ENCODE measurements around the gene SLC41A3. TPM values are rescaled to one million over a fixed set of nuclear protein-coding genes. Genes with fewer than 3 reads are reported as not detected.

SLC41A3 gene
- total and polyA plus RNA-seq, 2 donors (not counting 1 experiment from before 2014, with no cell fraction given): 49.4 to 52.8 TPM

DNA sequence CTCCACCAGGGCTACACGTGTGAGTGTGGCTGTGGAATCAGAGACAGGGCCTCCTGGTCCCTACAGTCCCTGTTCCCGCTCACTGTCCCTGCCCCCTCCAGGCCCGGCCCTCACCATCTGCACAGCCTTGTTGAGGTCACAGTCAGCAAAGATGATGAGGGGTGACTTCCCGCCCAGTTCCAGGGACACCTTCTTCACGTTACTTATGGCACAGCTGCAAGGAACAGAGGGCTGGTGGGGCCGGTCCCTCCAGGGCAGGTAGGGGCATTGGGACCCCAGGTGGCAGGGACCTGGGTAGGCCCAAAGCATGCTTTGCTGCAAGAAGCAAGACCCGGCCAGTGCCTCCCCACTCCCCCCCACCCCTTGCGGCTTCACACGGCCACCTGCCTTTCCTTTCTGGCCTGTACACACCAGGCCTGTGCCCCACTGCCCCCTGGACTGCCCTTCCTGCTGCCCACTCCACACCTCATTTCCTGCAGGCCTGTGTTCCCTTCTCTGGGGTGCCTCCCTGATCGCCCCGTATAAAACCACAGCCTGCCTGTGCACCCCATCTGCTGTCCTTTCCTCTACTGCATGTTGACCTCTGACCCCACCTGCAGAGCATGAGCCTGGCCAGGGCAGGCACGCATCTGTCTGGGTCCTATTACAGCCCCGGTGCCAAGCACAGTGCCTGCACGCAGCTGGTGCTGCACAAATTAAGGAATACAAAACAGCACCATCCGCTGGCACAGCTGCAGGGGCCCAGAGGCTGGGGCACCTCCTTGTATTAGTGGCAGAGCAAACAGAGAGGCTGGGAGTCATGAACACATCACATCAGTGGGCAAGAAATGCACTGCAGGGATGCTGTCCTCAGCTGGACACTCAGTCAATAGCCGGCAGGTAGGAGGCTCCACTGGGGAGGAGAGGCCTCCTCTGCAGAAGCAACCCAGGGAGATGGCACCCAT is 30.8 kb upstream of the SLC41A3 start:
- no peaks in the 10 kb centered on the region for H3K79me2 ChIP-seq (ENCODE audit: control insufficient read depth, insufficient read depth, low read length)
- no peak overlapping the region for H2AFZ ChIP-seq (ENCODE audit: low read length)
- no peak for DNase-seq (ENCODE audit: low read depth in 2 of 2)
- H3K36me3 ChIP-seq (ENCODE audit: control insufficient read depth, insufficient read depth, low read length): no peaks in the 10 kb centered on the region
- H3K4me2 ChIP-seq (ENCODE audit: extremely low read depth, insufficient read depth, low read length): no peak overlapping the region
- H3K27ac ChIP-seq (ENCODE audit: insufficient read depth, low read length): no peak overlapping the region
- H3K4me1 ChIP-seq (ENCODE audit: control insufficient read depth, extremely low read depth, insufficient read depth, low read length): no peaks in the 10 kb centered on the region
- no peaks in the 10 kb centered on the region for H3K9me3 ChIP-seq (ENCODE audit: control insufficient read depth, insufficient read depth, low read depth, low read length)
- TF ChIP-seq, protein P1, sequence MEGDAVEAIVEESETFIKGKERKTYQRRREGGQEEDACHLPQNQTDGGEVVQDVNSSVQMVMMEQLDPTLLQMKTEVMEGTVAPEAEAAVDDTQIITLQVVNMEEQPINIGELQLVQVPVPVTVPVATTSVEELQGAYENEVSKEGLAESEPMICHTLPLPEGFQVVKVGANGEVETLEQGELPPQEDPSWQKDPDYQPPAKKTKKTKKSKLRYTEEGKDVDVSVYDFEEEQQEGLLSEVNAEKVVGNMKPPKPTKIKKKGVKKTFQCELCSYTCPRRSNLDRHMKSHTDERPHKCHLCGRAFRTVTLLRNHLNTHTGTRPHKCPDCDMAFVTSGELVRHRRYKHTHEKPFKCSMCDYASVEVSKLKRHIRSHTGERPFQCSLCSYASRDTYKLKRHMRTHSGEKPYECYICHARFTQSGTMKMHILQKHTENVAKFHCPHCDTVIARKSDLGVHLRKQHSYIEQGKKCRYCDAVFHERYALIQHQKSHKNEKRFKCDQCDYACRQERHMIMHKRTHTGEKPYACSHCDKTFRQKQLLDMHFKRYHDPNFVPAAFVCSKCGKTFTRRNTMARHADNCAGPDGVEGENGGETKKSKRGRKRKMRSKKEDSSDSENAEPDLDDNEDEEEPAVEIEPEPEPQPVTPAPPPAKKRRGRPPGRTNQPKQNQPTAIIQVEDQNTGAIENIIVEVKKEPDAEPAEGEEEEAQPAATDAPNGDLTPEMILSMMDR (conservative IDR thresholded peaks at IDR 0.05 in 1 of 2, IDR thresholded peaks at IDR 0.05 in 1 of 2; ENCODE audit: low read depth in 1 of 2, low read length in 2 of 2): no peak
- no peak for TF ChIP-seq EZH2 (IDR thresholded peaks at IDR 0.05; ENCODE audit: low read length, missing control alignments)
- H3K9ac ChIP-seq (ENCODE audit: insufficient read depth, low read length): no peak overlapping the region
- peaks cover 1% of the 10 kb centered on the region for H3K27me3 ChIP-seq (ENCODE audit: control insufficient read depth, insufficient read depth, low read length)
- no peak overlapping the region for H3K4me3 ChIP-seq (replicated peaks in 1 of 4; ENCODE audit: control extremely low read depth in 1 of 4, insufficient read depth in 1 of 4, low read depth in 3 of 4, low read length in 4 of 4)
- H4K20me1 ChIP-seq (ENCODE audit: control insufficient read depth, extremely low read depth, insufficient read depth, low read length): no peaks in the 10 kb centered on the region

DNA sequence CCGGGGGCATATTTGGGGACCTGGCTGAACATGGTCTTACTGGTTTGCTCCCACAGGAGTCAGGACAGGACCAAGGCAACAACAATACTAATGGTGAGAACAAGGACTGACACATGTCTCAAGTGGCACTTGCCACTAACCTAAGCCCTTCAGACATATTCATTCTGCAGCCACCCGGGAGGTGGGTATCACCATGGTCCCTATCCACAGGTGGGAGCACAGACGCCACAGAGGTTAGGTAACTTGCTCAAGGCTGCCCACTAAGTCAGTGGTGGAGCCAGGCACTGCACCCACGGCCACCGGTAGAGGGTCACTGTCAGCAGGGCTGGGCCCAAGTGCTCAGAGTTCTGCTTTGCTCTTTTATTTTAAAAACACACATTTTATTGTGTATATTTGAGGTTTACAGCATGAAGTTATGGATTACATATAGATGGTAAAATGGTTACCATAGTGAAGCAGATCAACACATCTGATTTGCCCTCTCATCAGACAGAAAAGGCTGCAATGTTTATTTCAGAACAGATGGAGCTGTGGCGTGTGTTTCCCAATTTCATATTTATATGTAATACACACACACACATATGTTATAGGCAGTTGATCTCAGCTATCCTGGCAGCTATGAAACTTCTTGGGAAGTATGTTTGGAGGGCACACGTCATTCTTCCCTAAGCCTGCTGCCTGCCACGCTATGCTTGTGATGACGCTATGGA is 30.0 kb upstream of the SLC41A3 start:
- no peaks in the 10 kb centered on the region for H3K36me3 ChIP-seq (ENCODE audit: control insufficient read depth, insufficient read depth, low read length)
- H3K27me3 ChIP-seq (ENCODE audit: control insufficient read depth, insufficient read depth, low read length): no peaks in the 10 kb centered on the region
- H3K9me3 ChIP-seq (ENCODE audit: control insufficient read depth, insufficient read depth, low read depth, low read length): no peaks in the 10 kb centered on the region
- no peak for TF ChIP-seq EZH2 (IDR thresholded peaks at IDR 0.05; ENCODE audit: low read length, missing control alignments)
- TF ChIP-seq, protein P1 (conservative IDR thresholded peaks at IDR 0.05 in 1 of 2, IDR thresholded peaks at IDR 0.05 in 1 of 2; ENCODE audit: low read depth in 1 of 2, low read length in 2 of 2): peak in 1 of 2 donors; percentile 27
- H3K4me2 ChIP-seq (ENCODE audit: extremely low read depth, insufficient read depth, low read length): no peak overlapping the region
- H3K27ac ChIP-seq (ENCODE audit: insufficient read depth, low read length): no peak overlapping the region
- H3K4me3 ChIP-seq (replicated peaks in 1 of 4; ENCODE audit: control extremely low read depth in 1 of 4, insufficient read depth in 1 of 4, low read depth in 3 of 4, low read length in 4 of 4): no peak overlapping the region
- no peak overlapping the region for H3K9ac ChIP-seq (ENCODE audit: insufficient read depth, low read length)
- DNase-seq (ENCODE audit: low read depth in 2 of 2): no peak
- no peaks in the 10 kb centered on the region for H3K4me1 ChIP-seq (ENCODE audit: control insufficient read depth, extremely low read depth, insufficient read depth, low read length)
- H4K20me1 ChIP-seq (ENCODE audit: control insufficient read depth, extremely low read depth, insufficient read depth, low read length): no peaks in the 10 kb centered on the region
- no peak overlapping the region for H2AFZ ChIP-seq (ENCODE audit: low read length)
- no peaks in the 10 kb centered on the region for H3K79me2 ChIP-seq (ENCODE audit: control insufficient read depth, insufficient read depth, low read length)

DNA sequence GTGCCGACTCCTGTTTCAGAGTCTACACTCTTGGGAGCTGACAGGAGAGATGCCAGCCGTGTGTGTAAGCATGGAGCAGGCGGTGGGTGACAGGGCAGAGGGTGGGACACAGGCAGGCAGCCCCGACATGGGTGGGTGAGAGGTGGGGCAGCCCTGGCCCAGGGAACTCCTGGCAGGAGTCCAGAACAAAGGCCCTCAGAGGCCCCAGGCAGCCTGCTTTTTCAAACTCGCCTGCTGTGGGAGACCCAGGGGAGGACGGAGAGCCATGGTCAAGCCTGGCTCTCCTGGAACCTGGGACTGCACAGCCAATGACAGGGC is 29.3 kb upstream of the SLC41A3 start:
- H4K20me1 ChIP-seq (ENCODE audit: control insufficient read depth, extremely low read depth, insufficient read depth, low read length): no peaks in the 10 kb centered on the region
- no peak overlapping the region for H3K9ac ChIP-seq (ENCODE audit: insufficient read depth, low read length)
- H3K79me2 ChIP-seq (ENCODE audit: control insufficient read depth, insufficient read depth, low read length): no peaks in the 10 kb centered on the region
- no peak overlapping the region for H3K4me3 ChIP-seq (replicated peaks in 1 of 4; ENCODE audit: control extremely low read depth in 1 of 4, insufficient read depth in 1 of 4, low read depth in 3 of 4, low read length in 4 of 4)
- no peak overlapping the region for H3K27ac ChIP-seq (ENCODE audit: insufficient read depth, low read length)
- no peaks in the 10 kb centered on the region for H3K27me3 ChIP-seq (ENCODE audit: control insufficient read depth, insufficient read depth, low read length)
- no peaks in the 10 kb centered on the region for H3K36me3 ChIP-seq (ENCODE audit: control insufficient read depth, insufficient read depth, low read length)
- no peak for DNase-seq (ENCODE audit: low read depth in 2 of 2)
- no peaks in the 10 kb centered on the region for H3K4me1 ChIP-seq (ENCODE audit: control insufficient read depth, extremely low read depth, insufficient read depth, low read length)
- H3K4me2 ChIP-seq (ENCODE audit: extremely low read depth, insufficient read depth, low read length): no peak overlapping the region
- H3K9me3 ChIP-seq (ENCODE audit: control insufficient read depth, insufficient read depth, low read depth, low read length): no peaks in the 10 kb centered on the region
- no peak overlapping the region for H2AFZ ChIP-seq (ENCODE audit: low read length)
- no peak for TF ChIP-seq EZH2 (IDR thresholded peaks at IDR 0.05; ENCODE audit: low read length, missing control alignments)
- TF ChIP-seq, protein P1 (conservative IDR thresholded peaks at IDR 0.05 in 1 of 2, IDR thresholded peaks at IDR 0.05 in 1 of 2; ENCODE audit: low read depth in 1 of 2, low read length in 2 of 2): no peak
